SK-N-SH treated with all-trans-retinoic acid at 6 μM for 48 hours (cell line): Measurements from ENCODE around the gene UGGT1.

Source experiments
- BACH2 ChIP-seq: fragments of 250-450 bp; sonication (Bioruptor Pico); IDR thresholded peaks from 2 replicates; pipeline ENCODE4 v1.9.0; 2021; ENCODE audit warnings: mild to moderate bottlenecking, borderline replicate concordance
- PATZ1 ChIP-seq: fragments of 250-450 bp; sonication (Bioruptor Pico); IDR thresholded peaks from 2 replicates; pipeline ENCODE4 v1.8.0; 2020; ENCODE audit warnings: mild to moderate bottlenecking, moderate library complexity, borderline replicate concordance
- TCF4 ChIP-seq: fragments of 250-450 bp; sonication (Bioruptor Pico); IDR thresholded peaks from 2 replicates; pipeline ENCODE4 v1.8.0; 2021; ENCODE audit warnings: mild to moderate bottlenecking, moderate library complexity, borderline replicate concordance
- ZFP3 ChIP-seq: fragments of 250-450 bp; sonication (Bioruptor Pico); IDR thresholded peaks from 2 replicates; pipeline ENCODE4 v1.5.0; 2020; ENCODE audit warnings: mild to moderate bottlenecking, moderate library complexity
- ZNF70 ChIP-seq: fragments of 450-650 bp; formaldehyde crosslinking; IDR thresholded peaks from 2 replicates; pipeline ENCODE4 v1.5.0; 2020; ENCODE audit warnings: mild to moderate bottlenecking, moderate library complexity

- TF ChIP-seq BACH2 (CRISPR knock-in tag) (no peak), ZFP3 (CRISPR knock-in tag) (no peak), ZNF70 (no peak), PATZ1 (CRISPR knock-in tag) (no peak), TCF4 (CRISPR knock-in tag) (no peak)
Observed at GRCh38 chr2:128214866-128215460, 124.0 kb downstream of the UGGT1 start.
